ENCODE measurements around the gene DSC3.
A peak's percentile ranks its signal among the peaks of the same experiment; 100 is the strongest.

Gene DSC3
- total RNA-seq, result 0 to 0.43 (median 0.04) reads per million in 18 experiments

DNA sequence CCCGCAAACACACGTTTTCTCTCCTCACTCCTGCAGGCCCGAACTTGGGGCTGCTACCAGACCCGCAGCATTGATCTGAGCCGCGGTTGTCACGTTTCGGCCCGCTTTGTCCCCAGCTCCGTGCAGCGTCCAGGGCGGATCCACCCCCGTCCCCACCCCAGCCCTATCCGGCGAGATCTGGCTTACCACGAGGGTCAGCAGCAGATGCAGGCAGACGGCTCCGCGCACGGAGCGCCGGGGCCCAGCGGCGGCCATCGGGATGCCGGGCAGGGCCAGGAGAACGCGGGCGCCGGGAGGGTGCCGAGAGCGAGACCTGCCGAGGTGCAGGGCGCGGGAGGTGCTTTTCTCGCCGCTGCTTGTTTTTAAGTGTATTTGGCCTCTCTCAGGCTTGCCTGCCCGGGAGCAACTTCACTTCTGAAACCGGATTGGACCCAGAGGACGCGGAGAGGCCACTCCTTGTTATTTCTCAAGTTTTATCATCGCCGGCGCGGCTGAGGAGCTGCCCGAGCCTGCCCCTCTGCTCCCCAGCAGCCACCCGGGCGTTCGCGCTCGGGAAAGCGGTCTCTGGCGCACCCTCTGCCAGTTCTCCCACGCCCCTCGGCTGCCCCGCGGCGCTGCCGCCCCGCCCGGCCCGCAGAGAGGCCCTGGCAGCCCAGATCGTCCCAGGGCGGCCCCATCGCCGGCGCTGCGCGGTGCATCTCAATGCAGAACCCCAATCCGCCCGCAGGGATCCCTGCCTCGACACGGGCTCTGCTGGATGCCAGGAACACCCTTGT, at the start of gene DSC3:
DSC3 (minus strand) TSS at position 337 of the 776 bp plus-strand sequence; CDS start at position 255, 82 bp downstream.
- no peak for DNase-seq

DNA sequence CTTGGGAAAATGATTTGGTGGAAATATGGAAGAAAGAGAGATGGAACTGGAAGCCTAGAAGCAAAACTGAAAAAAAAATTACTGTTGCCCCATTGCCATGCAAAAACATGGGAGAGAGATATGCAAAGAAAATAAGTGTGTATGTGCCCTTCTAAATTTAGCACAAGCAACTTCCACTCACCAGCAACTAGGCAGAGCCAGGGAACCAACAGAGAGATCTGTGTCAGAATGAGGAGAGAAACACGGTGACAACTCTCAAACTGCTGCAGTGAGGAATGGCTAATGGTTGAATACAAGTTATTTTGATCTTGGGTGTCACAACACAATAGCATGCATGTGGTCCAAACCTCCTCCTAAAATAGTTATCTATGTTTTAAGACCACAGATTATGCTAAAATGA, 48.8 kb upstream of the DSC3 start:
- no peak for DNase-seq

DNA sequence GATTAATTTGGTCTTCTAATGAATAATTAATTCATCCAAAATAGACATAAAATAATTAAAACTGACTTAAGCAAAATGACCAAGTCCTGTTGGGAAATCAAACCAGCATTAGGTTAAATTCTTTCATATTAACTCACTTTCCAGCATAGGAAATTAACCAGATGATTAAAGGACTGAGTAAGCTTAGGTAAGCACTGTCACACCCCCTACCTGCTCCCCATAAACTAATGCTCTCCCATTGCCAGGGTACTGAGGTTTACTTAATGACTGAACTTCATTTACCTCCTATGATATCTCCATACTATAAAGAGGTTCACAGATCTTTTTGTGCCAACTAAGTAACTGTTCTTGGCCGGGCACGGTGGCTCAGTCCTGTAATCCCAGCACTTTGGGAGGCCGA, 46.0 kb upstream of the DSC3 start:
- DNase-seq, result no peak

- DNase-seq, result peak; percentile 39 to 56
These were observed 37.4 kb upstream of the DSC3 start for GRCh38 chr18:31079973-31080372.

GRCh38 chr18:31077878-31078277, 35.3 kb upstream of the DSC3 start:
- DNase-seq, result peak; percentile 59 to 64

DNA sequence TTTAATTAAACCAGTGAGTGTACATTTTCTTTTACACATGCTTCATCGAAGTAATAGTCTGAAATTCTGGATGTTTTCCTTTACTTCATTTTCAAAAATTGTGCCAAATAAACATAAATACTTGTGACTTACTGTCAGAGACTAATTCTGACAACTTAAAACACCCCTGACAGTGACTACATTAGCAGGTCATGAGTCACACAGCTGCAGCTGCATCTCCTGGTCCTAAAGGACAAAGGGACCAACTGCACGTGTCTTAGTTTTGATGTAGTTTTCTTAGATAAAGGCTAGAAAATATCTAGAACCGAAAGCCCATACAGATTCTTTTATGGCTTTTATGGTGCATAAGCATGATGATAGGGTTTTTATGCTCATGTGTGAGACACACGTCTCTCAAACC, 29.6 kb upstream of the DSC3 start:
- no peak for DNase-seq

DNA sequence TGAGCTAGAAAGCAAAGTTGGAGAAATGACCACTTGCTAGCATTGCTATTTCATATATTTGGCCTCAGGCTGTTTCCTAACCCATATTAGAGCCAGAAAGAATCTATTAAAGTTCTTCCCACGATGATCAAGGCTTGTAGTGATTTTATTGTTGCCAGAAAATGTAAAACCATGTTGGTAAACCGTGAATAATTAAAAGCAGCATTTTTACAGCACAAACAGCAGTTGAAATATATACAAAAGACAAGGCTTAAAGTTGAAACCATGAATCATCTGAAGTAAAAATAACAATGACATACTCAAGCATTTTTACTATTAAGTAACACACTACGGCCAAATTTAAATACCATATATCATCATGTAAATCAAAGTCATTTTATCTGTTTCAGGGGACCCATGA, 27.7 kb upstream of the DSC3 start:
- no peak for DNase-seq

DNA sequence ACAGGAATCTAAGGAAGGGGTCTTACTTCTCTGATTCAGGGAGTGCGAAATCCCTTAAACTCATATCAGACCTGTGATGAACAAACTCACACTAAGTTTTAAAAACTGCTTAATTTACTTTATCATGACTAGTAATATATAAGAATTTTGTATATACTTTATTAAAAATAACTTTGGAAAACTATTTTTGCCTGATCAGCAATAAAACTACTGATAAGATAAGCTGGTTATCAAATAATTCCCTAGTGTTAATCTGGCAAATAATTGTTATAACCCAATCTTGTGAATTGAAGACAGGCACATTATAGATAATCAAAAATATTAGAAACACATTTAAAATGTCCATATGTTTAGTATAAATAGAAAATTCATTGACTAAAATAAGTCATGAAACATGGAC, 23.7 kb upstream of the DSC3 start:
- no peak for DNase-seq

GRCh38 chr18:31065036-31065773, 22.7 kb upstream of the DSC3 start:
- no peak for DNase-seq

- no peak for DNase-seq
These were observed 21.6 kb upstream of the DSC3 start for GRCh38 chr18:31064130-31064529.

- no peak for DNase-seq
These were observed 19.4 kb upstream of the DSC3 start for GRCh38 chr18:31061945-31062344.

- DNase-seq, result no peak
These were observed 16.4 kb upstream of the DSC3 start for GRCh38 chr18:31058897-31059296.

DNA sequence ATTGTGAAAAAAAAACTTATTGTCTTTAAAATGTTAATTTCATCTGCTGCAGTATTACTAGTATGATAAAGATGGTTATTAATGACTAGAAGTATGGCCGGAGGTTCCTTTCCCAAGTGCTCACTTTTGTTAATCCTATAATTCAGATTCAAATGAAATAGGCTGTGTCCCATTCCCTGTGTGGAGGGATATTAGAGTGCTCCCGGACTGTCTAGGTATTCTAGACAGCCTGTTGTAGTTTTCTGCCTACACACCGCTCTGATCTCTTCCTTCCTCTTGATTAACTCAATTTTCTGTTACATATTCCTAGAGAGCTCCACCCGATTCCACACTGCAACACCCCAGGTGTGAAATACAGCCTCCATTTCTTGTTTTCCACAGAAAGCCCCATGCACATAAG, 15.4 kb upstream of the DSC3 start:
- DNase-seq, result no peak

- DNase-seq, result no peak
These were observed 14.5 kb upstream of the DSC3 start for GRCh38 chr18:31057051-31057450.

- DNase-seq, result no peak
These were observed 13.8 kb upstream of the DSC3 start for GRCh38 chr18:31056296-31056695.

DNA sequence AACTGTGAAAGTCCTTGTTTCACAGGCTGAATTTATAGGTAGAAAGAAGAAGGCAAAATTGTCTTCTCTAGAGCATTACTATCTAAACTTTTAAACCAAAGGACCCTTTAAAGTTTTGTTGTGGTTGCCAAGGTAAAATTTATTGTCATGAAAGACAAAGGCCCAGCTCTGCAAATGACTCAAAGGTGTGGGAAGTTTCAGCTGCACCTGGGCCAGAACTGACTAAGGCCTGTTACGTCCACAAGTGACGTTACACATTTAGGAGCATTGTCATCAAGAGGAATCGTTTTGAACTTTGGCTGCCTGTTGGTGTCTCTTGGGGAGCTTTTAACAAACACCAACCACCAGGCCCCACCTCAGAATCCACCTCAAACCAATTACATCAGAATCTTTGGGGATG, 8.1 kb upstream of the DSC3 start:
- no peak for DNase-seq

DNA sequence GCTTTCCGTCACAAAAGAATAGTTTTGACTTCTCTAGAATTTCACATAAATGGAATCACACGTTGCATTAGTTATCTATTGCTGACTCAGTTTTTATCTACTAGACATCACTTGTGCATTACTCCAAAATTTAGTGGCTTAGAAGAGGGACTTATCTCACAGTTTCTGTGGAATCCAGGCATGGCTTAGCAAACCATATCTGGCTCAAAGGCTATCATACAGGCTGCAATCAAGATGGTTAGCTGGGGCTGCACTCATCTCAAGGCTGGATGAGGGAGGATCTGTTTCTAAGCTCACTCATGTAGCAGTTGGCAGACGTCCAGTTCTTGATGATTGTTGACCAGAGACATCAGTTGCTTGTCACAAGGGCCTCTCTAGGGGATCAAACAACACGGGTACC, 6.6 kb upstream of the DSC3 start:
- DNase-seq, result no peak

DNA sequence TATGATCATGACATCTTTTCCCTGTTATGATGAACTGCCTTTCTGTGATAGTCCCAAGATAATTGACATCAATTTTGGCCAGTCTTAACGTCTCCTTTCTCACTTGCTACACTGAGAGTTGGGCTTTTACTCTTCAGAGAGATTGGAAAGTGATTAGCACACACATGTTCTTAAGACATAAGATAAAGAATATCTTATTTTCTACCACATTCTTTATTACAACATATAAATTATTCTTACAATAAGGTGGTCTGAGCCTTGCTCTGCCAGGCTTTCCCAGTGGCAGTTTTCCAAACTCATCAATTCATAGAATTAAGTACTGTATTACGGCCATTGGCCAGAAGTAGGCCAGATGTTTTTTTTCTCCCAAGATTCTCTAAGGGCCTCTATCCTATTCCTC, 5.7 kb upstream of the DSC3 start:
- no peak for DNase-seq

DNA sequence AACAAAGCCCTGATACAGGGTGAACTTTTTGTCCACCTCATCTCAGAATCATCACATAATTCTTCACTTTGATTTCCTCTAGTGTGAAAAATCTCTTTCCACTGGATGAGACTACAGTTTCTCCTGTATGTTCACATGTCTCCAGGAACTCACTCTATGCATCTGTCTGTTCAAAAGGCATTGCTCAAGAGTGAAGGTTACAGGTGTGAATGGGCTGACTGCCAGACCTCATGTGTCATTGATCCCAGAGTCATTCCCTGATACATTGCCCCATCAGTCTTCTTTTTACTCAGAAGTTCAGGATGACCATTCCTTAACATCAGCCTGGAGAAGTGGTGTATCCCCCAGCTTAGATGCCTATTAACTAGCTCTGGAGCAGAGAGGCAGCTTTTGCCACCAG, 4.4 kb upstream of the DSC3 start:
- DNase-seq, result no peak

- no peak for DNase-seq
These were observed 3.1 kb upstream of the DSC3 start for GRCh38 chr18:31045599-31045998.

GRCh38 chr18:31044926-31045325, 2.4 kb upstream of the DSC3 start:
- DNase-seq, result no peak

DNA sequence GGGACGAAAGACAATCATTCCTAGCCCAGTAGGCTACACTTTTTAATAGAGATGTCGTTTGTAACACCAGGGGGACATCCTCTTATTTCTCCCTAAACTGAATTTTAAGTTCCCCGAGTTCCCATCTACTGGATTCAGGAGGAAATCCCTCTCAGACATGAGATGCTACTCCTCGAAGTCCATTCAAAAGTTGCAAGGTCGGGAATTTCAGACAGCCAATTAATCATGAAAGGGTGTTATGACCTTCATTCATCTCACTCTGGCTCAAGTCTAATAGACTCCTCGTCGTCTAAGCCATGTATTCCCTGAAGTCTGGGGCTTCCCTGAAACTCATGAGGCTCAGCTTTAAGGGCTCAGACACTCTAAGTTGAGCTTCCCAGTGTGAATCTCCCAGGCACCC, 1.2 kb upstream of the DSC3 start:
- DNase-seq, result no peak

GRCh38 chr18:31042084-31042405, 497 bp downstream of the DSC3 start:
- DNase-seq, result no peak

GRCh38 chr18:31041271-31042083, 1.1 kb downstream of the DSC3 start:
- DNase-seq, result no peak
